KOPT-K1 (cell line): ENCODE data around the gene NIPSNAP2.
A peak's percentile ranks its signal among the peaks of the same experiment; 100 is the strongest.
"Not testable (repeated sequence)": the region's sequence is repeated elsewhere in the genome, so short reads cannot be mapped to it uniquely, and the experiment has no call there.

Source experiments
- H3K27ac ChIP-seq: fragments of 200-600 bp; sonication (generic); 2 replicates; pipeline ENCODE4 v1.5.1; 2016; ENCODE audit warnings: antibody characterized with exemption, mild to moderate bottlenecking, low read depth, low read length; ENCODE audit not compliant: poor library complexity, severe bottlenecking
- H3K36me3 ChIP-seq: fragments of 200-600 bp; sonication (generic); 2 replicates; pipeline ENCODE4 v1.5.1; 2017; ENCODE audit warnings: antibody characterized with exemption, mild to moderate bottlenecking, low read length, moderate library complexity; ENCODE audit not compliant: insufficient read depth
- H3K9me3 ChIP-seq: fragments of 200-600 bp; sonication (generic); 2 replicates; pipeline ENCODE4 v1.5.1; 2017; ENCODE audit warnings: antibody characterized with exemption, low read length, mild to moderate bottlenecking; ENCODE audit not compliant: insufficient read depth, poor library complexity, severe bottlenecking

Gene NIPSNAP2

DNA sequence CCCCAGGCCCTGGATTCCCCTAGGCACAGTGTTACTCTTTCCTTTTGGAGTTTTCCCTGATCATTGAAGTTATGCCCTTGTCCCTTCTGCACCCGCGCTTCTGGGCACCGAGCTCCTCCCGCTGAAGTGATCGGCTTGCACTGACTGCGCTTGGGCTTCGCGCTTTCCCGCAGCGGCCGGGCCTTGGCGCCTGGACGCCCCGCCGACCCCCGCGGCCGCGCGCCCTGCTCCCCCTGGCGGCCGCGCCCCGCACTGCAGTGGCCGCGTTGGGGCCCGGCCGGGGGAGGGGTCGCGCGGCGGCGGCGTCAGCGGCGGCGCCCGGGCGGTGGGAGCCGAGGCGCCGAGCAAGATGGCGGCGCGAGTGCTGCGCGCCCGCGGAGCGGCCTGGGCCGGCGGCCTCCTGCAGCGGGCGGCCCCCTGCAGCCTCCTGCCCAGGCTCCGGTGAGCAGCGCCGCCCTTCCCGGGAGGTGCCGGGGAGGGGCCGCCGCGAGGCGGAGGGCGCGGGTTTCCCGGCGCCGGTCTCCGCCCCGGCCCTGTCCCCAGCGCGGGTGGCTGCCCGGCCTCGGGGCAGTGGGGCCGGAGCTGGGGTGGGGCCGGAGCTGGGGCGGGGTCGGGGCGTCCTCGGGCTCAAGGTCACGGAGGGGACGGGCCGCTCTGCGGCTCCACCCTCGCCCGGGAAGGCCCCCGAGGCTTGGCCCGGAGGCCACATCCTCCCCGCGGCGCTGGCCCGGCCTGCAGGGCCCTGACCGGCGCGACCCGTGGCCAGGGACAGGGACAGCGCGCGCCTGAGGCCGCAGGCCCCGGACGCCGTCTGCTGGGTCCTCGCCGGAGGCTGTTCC lies at the start of gene NIPSNAP2:
NIPSNAP2 (plus strand) TSS at position 325 of the 839 bp plus-strand sequence; CDS start at position 350, 25 bp downstream.
- peak within 1 kb of the TSS; percentile 80 for H3K27ac ChIP-seq
- H3K36me3 ChIP-seq: peaks cover 14% of the 10 kb centered on the region; the same call in 1 of the 2 replicates

GRCh38 chr7:55917771-55918170 lies 46.6 kb upstream of the NIPSNAP2 start:
- Histone ChIP-seq H3K27ac (no peak overlapping the region), H3K36me3 (peaks cover 10% of the 10 kb centered on the region; the same call in 1 of the 2 replicates), H3K9me3 (no peaks in the 10 kb centered on the region)

More for the DNA sequence above, at the start of gene NIPSNAP2:
- H3K9me3 ChIP-seq: no peaks in the 10 kb centered on the region

- Histone ChIP-seq H3K36me3 (peaks cover 10% of the 10 kb centered on the region; the same call in 1 of the 2 replicates), H3K27ac (no peak overlapping the region), H3K9me3 (no peaks in the 10 kb centered on the region)
Measured at GRCh38 chr7:55928006-55928767, 36.2 kb upstream of the NIPSNAP2 start.

GRCh38 chr7:55931421-55932151 lies 32.8 kb upstream of the NIPSNAP2 start:
- Histone ChIP-seq H3K9me3 (peaks cover 11% of the 10 kb centered on the region), H3K27ac (no peak overlapping the region), H3K36me3 (no peaks in the 10 kb centered on the region)

- H3K9me3 ChIP-seq: peaks cover 56% of the 10 kb centered on the region
- no peaks in the 10 kb centered on the region for H3K36me3 ChIP-seq
- no peak overlapping the region for H3K27ac ChIP-seq
Measured at GRCh38 chr7:55939514-55940123, 24.8 kb upstream of the NIPSNAP2 start.

- H3K36me3 ChIP-seq: no peaks in the 10 kb centered on the region
- H3K27ac ChIP-seq: no peak overlapping the region
- peaks cover 21% of the 10 kb centered on the region for H3K9me3 ChIP-seq
Measured at GRCh38 chr7:55946545-55946944, 17.8 kb upstream of the NIPSNAP2 start.

DNA sequence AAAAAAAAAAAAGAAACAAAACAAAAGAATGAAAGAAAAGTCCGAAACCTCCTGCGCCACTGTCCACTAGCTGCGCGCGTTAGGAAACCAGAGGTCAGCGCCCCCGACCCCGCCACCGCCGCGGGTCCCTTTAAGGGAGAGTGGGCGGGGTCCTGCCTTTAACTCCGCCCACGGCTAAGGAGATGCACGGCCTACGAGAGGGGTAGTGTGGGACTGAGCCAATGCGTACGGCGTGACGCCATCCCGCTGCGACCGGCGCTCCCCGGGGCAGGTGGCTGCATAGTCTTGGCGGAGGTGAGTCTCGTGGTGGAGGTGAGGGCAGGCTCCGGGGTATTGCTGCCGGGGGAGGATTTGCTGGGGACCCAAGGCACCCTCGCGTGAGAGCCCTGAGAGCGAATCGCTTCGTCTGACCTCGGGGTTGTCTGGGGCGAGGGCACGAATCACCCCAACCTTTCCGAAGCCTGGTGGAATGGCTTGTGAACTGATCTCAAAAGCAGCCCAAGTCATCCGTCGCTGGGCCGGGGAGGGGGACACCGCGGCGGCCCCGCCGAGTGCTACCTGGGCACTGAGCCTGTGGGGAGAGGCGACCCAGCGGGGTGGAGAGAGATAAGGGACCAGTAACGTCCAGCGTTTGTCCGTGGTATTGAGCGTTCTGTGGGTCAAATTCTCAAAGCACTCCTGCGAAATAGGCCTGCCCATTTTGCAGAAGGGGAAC lies 12.6 kb upstream of the NIPSNAP2 start, which contains the start of gene MRPS17:
MRPS17 (plus strand) TSS at position 241 of the 715 bp plus-strand sequence. CDS start 1,319 bp downstream, outside the sequence.
- H3K36me3 ChIP-seq: peaks cover 38% of the 10 kb centered on the region
- peaks cover 3% of the 10 kb centered on the region for H3K9me3 ChIP-seq
- H3K27ac ChIP-seq: peak within 1 kb of the TSS; percentile 68

GRCh38 chr7:55952352-55952671 lies 12.1 kb upstream of the NIPSNAP2 start:
- H3K36me3 ChIP-seq: peaks cover 38% of the 10 kb centered on the region
- H3K9me3 ChIP-seq: not testable (repeated sequence)
- peak overlapping the region; percentile 68 for H3K27ac ChIP-seq

GRCh38 chr7:55953707-55954475 lies 10.5 kb upstream of the NIPSNAP2 start:
- Histone ChIP-seq H3K36me3 (peaks cover 38% of the 10 kb centered on the region), H3K27ac (no peak overlapping the region), H3K9me3 (no peaks in the 10 kb centered on the region)

GRCh38 chr7:55957190-55957589 lies 7.2 kb upstream of the NIPSNAP2 start:
- no peaks in the 10 kb centered on the region for H3K9me3 ChIP-seq
- no peak overlapping the region for H3K27ac ChIP-seq
- peaks cover 38% of the 10 kb centered on the region for H3K36me3 ChIP-seq

- Histone ChIP-seq H3K27ac (no peak overlapping the region), H3K9me3 (no peaks in the 10 kb centered on the region), H3K36me3 (peaks cover 7% of the 10 kb centered on the region; the same call in 1 of the 2 replicates)
Measured at GRCh38 chr7:55962014-55962413, 2.4 kb upstream of the NIPSNAP2 start.

GRCh38 chr7:55963584-55964168 lies 709 bp upstream of the NIPSNAP2 start:
- Histone ChIP-seq H3K27ac (peak overlapping the region; percentile 80), H3K9me3 (no peaks in the 10 kb centered on the region), H3K36me3 (peaks cover 10% of the 10 kb centered on the region; the same call in 1 of the 2 replicates)

- Histone ChIP-seq H3K9me3 (no peaks in the 10 kb centered on the region), H3K27ac (peak overlapping the region; percentile 80), H3K36me3 (peaks cover 19% of the 10 kb centered on the region; the same call in 1 of the 2 replicates)
Measured at GRCh38 chr7:55965100-55965470, 700 bp downstream of the NIPSNAP2 start.
